Measurements from ENCODE around the gene CAMK2G.
A peak's percentile ranks its signal among the peaks of the same experiment; 100 is the strongest.
"Not testable (repeated sequence)": the region's sequence is repeated elsewhere in the genome, so short reads cannot be mapped to it uniquely, and the experiment has no call there.

The CAMK2G gene

GRCh38 chr10:73909540-73910115 is 35.3 kb upstream of the CAMK2G start:
- H3K36me3 Mint-ChIP-seq (ENCODE audit: low read depth) = peaks cover under 1% of the 10 kb centered on the region
- peaks cover 32% of the 10 kb centered on the region for H3K4me1 Mint-ChIP-seq (ENCODE audit: low read depth)
- H3K4me3 Mint-ChIP-seq = peak overlapping the region; percentile 4
- H3K9me3 Mint-ChIP-seq = no peaks in the 10 kb centered on the region
- no peak overlapping the region for H3K27ac Mint-ChIP-seq
- peaks cover 53% of the 10 kb centered on the region for H3K27me3 Mint-ChIP-seq (ENCODE audit: low read depth)

- Mint-ChIP-seq H3K36me3 (ENCODE audit: low read depth) (no peaks in the 10 kb centered on the region), H3K27me3 (ENCODE audit: low read depth) (peaks cover 46% of the 10 kb centered on the region), H3K4me3 (peak overlapping the region; percentile 56), H3K4me1 (ENCODE audit: low read depth) (peaks cover 32% of the 10 kb centered on the region), H3K9me3 (no peaks in the 10 kb centered on the region), H3K27ac (peak overlapping the region; percentile 1)
Observed at GRCh38 chr10:73908853-73909539, 34.6 kb upstream of the CAMK2G start.

GRCh38 chr10:73907841-73908517 is 33.6 kb upstream of the CAMK2G start:
- peak overlapping the region; percentile 36 for H3K4me3 Mint-ChIP-seq
- H3K27me3 Mint-ChIP-seq (ENCODE audit: low read depth) = peaks cover 43% of the 10 kb centered on the region
- H3K9me3 Mint-ChIP-seq = no peaks in the 10 kb centered on the region
- H3K36me3 Mint-ChIP-seq (ENCODE audit: low read depth) = no peaks in the 10 kb centered on the region
- peaks cover 32% of the 10 kb centered on the region for H3K4me1 Mint-ChIP-seq (ENCODE audit: low read depth)
- no peak overlapping the region for H3K27ac Mint-ChIP-seq

- Mint-ChIP-seq H3K27me3 (ENCODE audit: low read depth) (peaks cover 39% of the 10 kb centered on the region), H3K4me1 (ENCODE audit: low read depth) (peaks cover 32% of the 10 kb centered on the region), H3K9me3 (no peaks in the 10 kb centered on the region), H3K27ac (no peak overlapping the region), H3K36me3 (ENCODE audit: low read depth) (no peaks in the 10 kb centered on the region), H3K4me3 (no peak overlapping the region)
Observed at GRCh38 chr10:73906524-73907447, 32.4 kb upstream of the CAMK2G start.

- Mint-ChIP-seq H3K36me3 (ENCODE audit: low read depth) (no peaks in the 10 kb centered on the region), H3K27me3 (ENCODE audit: low read depth) (peaks cover 37% of the 10 kb centered on the region), H3K4me3 (no peak overlapping the region), H3K9me3 (no peaks in the 10 kb centered on the region), H3K27ac (no peak overlapping the region), H3K4me1 (ENCODE audit: low read depth) (peaks cover 24% of the 10 kb centered on the region)
Observed at GRCh38 chr10:73905256-73906020, 31.1 kb upstream of the CAMK2G start.

GRCh38 chr10:73902351-73902750 is 28.0 kb upstream of the CAMK2G start:
- Mint-ChIP-seq H3K9me3 (no peaks in the 10 kb centered on the region), H3K27me3 (ENCODE audit: low read depth) (peaks cover 32% of the 10 kb centered on the region), H3K27ac (no peak overlapping the region), H3K4me3 (no peak overlapping the region), H3K36me3 (ENCODE audit: low read depth) (no peaks in the 10 kb centered on the region), H3K4me1 (ENCODE audit: low read depth) (peaks cover 2% of the 10 kb centered on the region)

GRCh38 chr10:73901261-73901660 is 26.9 kb upstream of the CAMK2G start:
- no peaks in the 10 kb centered on the region for H3K36me3 Mint-ChIP-seq (ENCODE audit: low read depth)
- no peak overlapping the region for H3K27ac Mint-ChIP-seq
- peaks cover 32% of the 10 kb centered on the region for H3K27me3 Mint-ChIP-seq (ENCODE audit: low read depth)
- H3K4me3 Mint-ChIP-seq = no peak overlapping the region
- no peaks in the 10 kb centered on the region for H3K4me1 Mint-ChIP-seq (ENCODE audit: low read depth)
- H3K9me3 Mint-ChIP-seq = no peaks in the 10 kb centered on the region

- Mint-ChIP-seq H3K4me3 (no peak overlapping the region), H3K9me3 (no peaks in the 10 kb centered on the region), H3K27me3 (ENCODE audit: low read depth) (peaks cover 26% of the 10 kb centered on the region), H3K4me1 (ENCODE audit: low read depth) (no peaks in the 10 kb centered on the region), H3K36me3 (ENCODE audit: low read depth) (no peaks in the 10 kb centered on the region), H3K27ac (no peak overlapping the region)
Observed at GRCh38 chr10:73900064-73900463, 25.7 kb upstream of the CAMK2G start.

- Mint-ChIP-seq H3K27ac (no peak overlapping the region), H3K9me3 (no peaks in the 10 kb centered on the region), H3K27me3 (ENCODE audit: low read depth) (peaks cover 26% of the 10 kb centered on the region), H3K4me1 (ENCODE audit: low read depth) (peaks cover 3% of the 10 kb centered on the region), H3K4me3 (no peak overlapping the region), H3K36me3 (ENCODE audit: low read depth) (no peaks in the 10 kb centered on the region)
Observed at GRCh38 chr10:73899423-73899822, 25.1 kb upstream of the CAMK2G start.

- no peak overlapping the region for H3K4me3 Mint-ChIP-seq
- peaks cover 8% of the 10 kb centered on the region for H3K4me1 Mint-ChIP-seq (ENCODE audit: low read depth)
- H3K27ac Mint-ChIP-seq = no peak overlapping the region
- no peaks in the 10 kb centered on the region for H3K36me3 Mint-ChIP-seq (ENCODE audit: low read depth)
- no peaks in the 10 kb centered on the region for H3K9me3 Mint-ChIP-seq
- peaks cover 26% of the 10 kb centered on the region for H3K27me3 Mint-ChIP-seq (ENCODE audit: low read depth)
Observed at GRCh38 chr10:73898730-73899410, 24.5 kb upstream of the CAMK2G start.

GRCh38 chr10:73897693-73898092 is 23.3 kb upstream of the CAMK2G start:
- H3K9me3 Mint-ChIP-seq = no peaks in the 10 kb centered on the region
- peaks cover 8% of the 10 kb centered on the region for H3K4me1 Mint-ChIP-seq (ENCODE audit: low read depth)
- no peak overlapping the region for H3K27ac Mint-ChIP-seq
- no peaks in the 10 kb centered on the region for H3K36me3 Mint-ChIP-seq (ENCODE audit: low read depth)
- H3K4me3 Mint-ChIP-seq = no peak overlapping the region
- H3K27me3 Mint-ChIP-seq (ENCODE audit: low read depth) = peaks cover 25% of the 10 kb centered on the region

- H3K27ac Mint-ChIP-seq; H3K9me3 Mint-ChIP-seq; H3K36me3 Mint-ChIP-seq (ENCODE audit: low read depth); H3K4me3 Mint-ChIP-seq; H3K4me1 Mint-ChIP-seq (ENCODE audit: low read depth): not testable (repeated sequence)
- peaks cover 15% of the 10 kb centered on the region for H3K27me3 Mint-ChIP-seq (ENCODE audit: low read depth)
Observed at GRCh38 chr10:73895381-73895780, 21.0 kb upstream of the CAMK2G start.

GRCh38 chr10:73894245-73894971 is 20.1 kb upstream of the CAMK2G start:
- peaks cover 11% of the 10 kb centered on the region for H3K27me3 Mint-ChIP-seq (ENCODE audit: low read depth)
- H3K36me3 Mint-ChIP-seq (ENCODE audit: low read depth) = no peaks in the 10 kb centered on the region
- H3K4me1 Mint-ChIP-seq (ENCODE audit: low read depth) = peaks cover 8% of the 10 kb centered on the region
- H3K4me3 Mint-ChIP-seq = no peak overlapping the region
- H3K9me3 Mint-ChIP-seq = no peaks in the 10 kb centered on the region
- H3K27ac Mint-ChIP-seq = no peak overlapping the region

Measured in T-helper 1 cell treated with Interleukin-12 subunit alpha and Interleukin-12 subunit beta and Interleukin-4 antibody, amounts not matched to agents 30 μg/mL and 1 μg/mL, for 36 hours (primary cell).